GM12878 (cell line): ENCODE results near the gene CCNDBP1. TPM values are rescaled to one million over a fixed set of nuclear protein-coding genes. Genes with fewer than 3 reads are reported as not detected.

ENCODE experiments used
- ATAC-seq: fragments of 200-7000 bp; cut with Tn5 transposase; 3 replicates; pipeline ENCODE4 v1.9.1; 2020; ENCODE audit warnings: mild to moderate bottlenecking, moderate library complexity
- BruUV-seq: library from RNA; stranded (reverse); fragments of 400-500 nt; replicated peaks from 2 replicates; lab custom pipeline; 2021; lab: Mats Ljungman, UMichigan
- CTCF ChIA-PET: fragments of 300-600 bp; sonication (Branson Sonifier 250); formaldehyde crosslinking; extraction: SDS; loops from one replicate; lab custom pipeline; 2021; ENCODE audit warnings: inconsistent platforms; lab: Yijun Ruan, JAX
- POLR2A ChIA-PET: fragments of 350-600 bp; formaldehyde crosslinking; extraction: SDS; loops from one replicate; lab custom pipeline; 2021; ENCODE audit warnings: inconsistent platforms; lab: Charles Lee
- RAD21 ChIA-PET: fragments of 300-600 bp; sonication (Branson Sonifier 250); formaldehyde crosslinking; loops from one replicate; lab custom pipeline; 2023; ENCODE audit warnings: antibody characterized with exemption; ENCODE audit not compliant: unreplicated experiment; lab: Charles Lee
- SMC1A ChIA-PET: fragments of 300-600 bp; sonication (Branson Sonifier 250); formaldehyde crosslinking; loops from one replicate; lab custom pipeline; 2023; ENCODE audit not compliant: unreplicated experiment, uncharacterized antibody; lab: Charles Lee
- DNase-seq: peaks from one replicate; pipeline ENCODE4 v3.0.0-alpha.2; 2011; ENCODE audit warnings: low read depth, low spot score
- FAIRE-seq: peaks from 3 replicates; lab custom pipeline; 2011; peaks lifted over from hg19 to GRCh38; lab: Jason Lieb, UNC
- H2AFZ ChIP-seq: 2 replicates; pipeline ENCODE4 v1.6.0; 2011; ENCODE audit warnings: low read depth, low read length, control low read depth; ENCODE audit not compliant: control insufficient read depth
- H3K27ac ChIP-seq: 2 replicates; pipeline ENCODE4 v1.5.1; 2011; ENCODE audit warnings: control low read depth; ENCODE audit not compliant: control insufficient read depth, insufficient read depth
- H3K27me3 ChIP-seq, 2 experiments: replicated peaks in 1 of 2; 2 replicates each; pipeline versions ENCODE4 v1.6.0 to v1.6.1; 2011; ENCODE audit warnings: low read length in 1 of 2; ENCODE audit not compliant: control insufficient read depth in 2 of 2, insufficient read depth in 2 of 2
- H3K36me3 ChIP-seq, 2 experiments: 2 replicates each; pipeline ENCODE4 v1.5.1; 2011; ENCODE audit warnings: low read length in 1 of 2; ENCODE audit not compliant: control insufficient read depth in 2 of 2, insufficient read depth in 2 of 2
- H3K4me1 ChIP-seq: 2 replicates; pipeline ENCODE4 v1.6.1; 2011; ENCODE audit warnings: mild to moderate bottlenecking, low read length, moderate library complexity, mixed read lengths; ENCODE audit not compliant: control insufficient read depth, insufficient read depth
- H3K4me2 ChIP-seq: 2 replicates; pipeline ENCODE4 v1.6.0; 2011; ENCODE audit warnings: control low read depth; ENCODE audit not compliant: control insufficient read depth, insufficient read depth
- H3K4me3 ChIP-seq: fragments of 200-600 bp; sonication (generic); 2 replicates; pipeline ENCODE4 v1.5.1; 2016
- H3K79me2 ChIP-seq: 2 replicates; pipeline ENCODE4 v1.6.0; 2011; ENCODE audit warnings: low read length; ENCODE audit not compliant: control insufficient read depth, insufficient read depth
- H3K9ac ChIP-seq: 2 replicates; pipeline ENCODE4 v1.8.0; 2011; ENCODE audit warnings: low read length, control low read depth, mixed read lengths; ENCODE audit not compliant: control insufficient read depth, insufficient read depth
- H3K9me3 ChIP-seq: replicated peaks from 3 replicates; pipeline ENCODE4 v1.5.1; 2011; ENCODE audit warnings: mild to moderate bottlenecking, low read length; ENCODE audit not compliant: control insufficient read depth, insufficient read depth
- H4K20me1 ChIP-seq: 2 replicates; pipeline ENCODE4 v1.6.0; 2011; ENCODE audit not compliant: control insufficient read depth, insufficient read depth
- CREB1 ChIP-seq: IDR thresholded peaks from 2 replicates; pipeline ENCODE4 v1.6.1; 2012; ENCODE audit warnings: low read depth, mild to moderate bottlenecking, inconsistent platforms
- E2F4 ChIP-seq: IDR thresholded peaks from 2 replicates; pipeline ENCODE4 v1.6.1; 2012; ENCODE audit warnings: low read depth, low read length, improper control_type of control experiment
- EED ChIP-seq: sonication (generic); IDR thresholded peaks from 2 replicates; pipeline ENCODE4 v1.6.1; 2016; ENCODE audit warnings: antibody characterized with exemption, low read depth
- EP300 ChIP-seq, 2 experiments: fragments of 150-350 bp in 1 of 2; IDR thresholded peaks; 2 replicates each; pipeline ENCODE4 v1.6.1; 2011 to 2012; ENCODE audit warnings: low read depth in 2 of 2, low read length in 2 of 2, borderline replicate concordance in 1 of 2, improper control_type of control experiment in 1 of 2, inconsistent platforms in 1 of 2; ENCODE audit not compliant: control insufficient read depth in 1 of 2
- GATAD2B ChIP-seq: fragments of 450-650 bp; conservative IDR thresholded peaks from 2 replicates; pipeline ENCODE4 v1.6.1; 2017; ENCODE audit warnings: low read depth, mild to moderate bottlenecking, moderate library complexity
- NFYB ChIP-seq: IDR thresholded peaks from 2 replicates; pipeline ENCODE4 v1.6.1; 2011; ENCODE audit warnings: low read depth, mild to moderate bottlenecking, low read length, improper control_type of control experiment, moderate library complexity; ENCODE audit not compliant: insufficient read depth
- PBX3 ChIP-seq: IDR thresholded peaks from 2 replicates; pipeline ENCODE4 v1.6.1; 2011; ENCODE audit warnings: mild to moderate bottlenecking, low read depth, low read length, moderate library complexity; ENCODE audit not compliant: insufficient replicate concordance
- SP1 ChIP-seq: IDR thresholded peaks from one replicate; pipeline ENCODE4 v1.6.1; 2011; ENCODE audit warnings: low read depth, low read length
- SPI1 ChIP-seq: IDR thresholded peaks from 2 replicates; pipeline ENCODE4 v1.6.1; 2011; ENCODE audit warnings: low read depth, mild to moderate bottlenecking, low read length, moderate library complexity, borderline replicate concordance; ENCODE audit not compliant: insufficient read depth
- WGBS: methylation state at CpG from one replicate; pipeline ENCODE4 v1.1.6; 2016; ENCODE audit warnings: low lambda C conversion rate; ENCODE audit not compliant: insufficient replicate concordance, insufficient coverage; ENCODE audit errors: missing lambda C conversion rate; 5-methylcytosine and 5-hydroxymethylcytosine counted together
- in situ Hi-C: fragments of 300-500 bp; cut with MboI; formaldehyde crosslinking; loops from 9 replicates; pipeline ENCODE4 v1.14.3; 2018; ENCODE audit warnings: mixed read lengths
- intact Hi-C: fragments of 100-400 bp; cut with micrococcal nuclease; formaldehyde crosslinking; loops from one replicate; pipeline ENCODE4 v1.14.2; 2022; ENCODE audit not compliant: unreplicated experiment
- polyA plus RNA-seq, 11 experiments: library from polyadenylated mRNA; depleted of rRNA in 4 of 11; unstranded in 6 of 11; stranded (reverse) in 5 of 11; fragments of >200 nt; fragmentation: Nextera tagmentation in 4 of 11; fragmentation: Illumina TruSeq in 1 of 11; extraction: Ambion mirVana in 4 of 11; extraction: Trizol in 1 of 11; gene quantifications; 1 replicate in 1 of 11; 2 replicates in 10 of 11; pipeline versions ENCODE4 v1.2.1 to v1.2.3, GENCODE V29; 2011 to 2016; ENCODE audit warnings: inconsistent platforms in 2 of 11, missing spikeins in 2 of 11, low read depth in 1 of 11
- total RNA-seq, 4 experiments: library from RNA; depleted of rRNA in 3 of 4; stranded (reverse); fragments of >200 nt in 3 of 4; fragmentation: Illumina TruSeq in 1 of 4; extraction: Trizol in 1 of 4; gene quantifications; 2 replicates each; pipeline versions ENCODE4 v1.2.1 to v1.2.3, GENCODE V29; 2013 to 2021

CCNDBP1 gene
- total and polyA plus RNA-seq, 10 of the 15 experiments (the other 5 are each of a cell fraction or from before 2014, with no cell fraction given): 30.1 to 86.7 (median 42.2) TPM

- POLR2A ChIA-PET: no interaction called here
- no peak overlapping the region for H3K27ac ChIP-seq
- H3K27me3 ChIP-seq: no peaks in the 10 kb centered on the region
- no peak overlapping the region for H3K9ac ChIP-seq
- no peaks in the 10 kb centered on the region for H4K20me1 ChIP-seq
- no peak for ATAC-seq
- no peak for FAIRE-seq
- in situ Hi-C loops (no loop called here), intact Hi-C loops (no loop called here)
- RAD21 ChIA-PET: interaction anchor here (0.7 kb wide), 1 partner anchor 321 kb away, joined by 3 read pairs; no protein-coding TSS in a partner anchor
- H3K4me2 ChIP-seq: no peak overlapping the region
- CTCF ChIA-PET: no interaction called here
- H3K4me1 ChIP-seq: no peaks in the 10 kb centered on the region
- BruUV-seq: no TSS peak
- H2AFZ ChIP-seq: no peak overlapping the region
- H3K79me2 ChIP-seq: no peaks in the 10 kb centered on the region
- H3K36me3 ChIP-seq: peaks cover 0 to 10% of the 10 kb centered on the region in 2 experiments; a peak in 2 of 4 replicates
- no peaks in the 10 kb centered on the region for H3K9me3 ChIP-seq
- no peak for TF ChIP-seq EED
- no peak for TF ChIP-seq NFYB
- TF ChIP-seq PBX3: no peak
- no peak for TF ChIP-seq E2F4
- no peak for TF ChIP-seq SPI1
- TF ChIP-seq EP300 (IDR thresholded peaks at IDR 0.05; ENCODE audit: borderline replicate concordance in 1 of 2, control insufficient read depth in 1 of 2, low read depth in 2 of 2, low read length in 2 of 2): no peak
- no peak for TF ChIP-seq CREB1
- TF ChIP-seq GATAD2B: no peak
- TF ChIP-seq SP1: no peak
- 86% methylated on average over 5 of the region's 5 CpGs for WGBS
- SMC1A ChIA-PET: no interaction called here
- no peak overlapping the region for H3K4me3 ChIP-seq
- no peak for DNase-seq
These were observed 34.8 kb upstream of the CCNDBP1 start for GRCh38 chr15:43150191-43150929.
